ENCODE measurements around the gene IMPA2.
A peak's percentile ranks its signal among the peaks of the same experiment; 100 is the strongest.

The IMPA2 gene

DNA sequence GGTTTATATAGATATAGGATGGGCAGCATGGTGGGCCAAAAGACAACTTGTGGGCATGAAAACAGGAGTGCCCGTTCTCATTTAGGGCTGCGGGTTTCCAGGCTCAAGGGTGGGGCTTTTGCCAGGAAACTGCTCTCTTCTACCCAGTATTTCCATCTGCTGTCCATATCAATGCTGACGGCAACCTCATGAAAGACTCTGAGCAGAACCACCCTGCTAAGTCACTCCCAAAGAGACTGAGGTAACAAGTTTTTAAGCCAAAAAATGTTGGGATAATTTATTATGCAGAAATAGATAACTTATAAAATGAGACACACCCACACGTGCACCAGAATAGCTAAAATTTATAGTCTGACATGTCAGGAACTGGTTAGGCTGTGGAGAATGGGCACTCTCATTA lies 37.1 kb upstream of the IMPA2 start:
- no peak for DNase-seq (ENCODE audit: low read depth)
- TF ChIP-seq MYC (IDR thresholded peaks at IDR 0.05; ENCODE audit: low read depth, low read length), result no peak
- TF ChIP-seq, protein P1, sequence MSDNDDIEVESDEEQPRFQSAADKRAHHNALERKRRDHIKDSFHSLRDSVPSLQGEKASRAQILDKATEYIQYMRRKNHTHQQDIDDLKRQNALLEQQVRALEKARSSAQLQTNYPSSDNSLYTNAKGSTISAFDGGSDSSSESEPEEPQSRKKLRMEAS (IDR thresholded peaks at IDR 0.05; ENCODE audit: low read depth, low read length), result no peak
- no peak for TF ChIP-seq POLR2A (IDR thresholded peaks at IDR 0.05; ENCODE audit: extremely low read depth, insufficient read length)
- TF ChIP-seq, protein P2, sequence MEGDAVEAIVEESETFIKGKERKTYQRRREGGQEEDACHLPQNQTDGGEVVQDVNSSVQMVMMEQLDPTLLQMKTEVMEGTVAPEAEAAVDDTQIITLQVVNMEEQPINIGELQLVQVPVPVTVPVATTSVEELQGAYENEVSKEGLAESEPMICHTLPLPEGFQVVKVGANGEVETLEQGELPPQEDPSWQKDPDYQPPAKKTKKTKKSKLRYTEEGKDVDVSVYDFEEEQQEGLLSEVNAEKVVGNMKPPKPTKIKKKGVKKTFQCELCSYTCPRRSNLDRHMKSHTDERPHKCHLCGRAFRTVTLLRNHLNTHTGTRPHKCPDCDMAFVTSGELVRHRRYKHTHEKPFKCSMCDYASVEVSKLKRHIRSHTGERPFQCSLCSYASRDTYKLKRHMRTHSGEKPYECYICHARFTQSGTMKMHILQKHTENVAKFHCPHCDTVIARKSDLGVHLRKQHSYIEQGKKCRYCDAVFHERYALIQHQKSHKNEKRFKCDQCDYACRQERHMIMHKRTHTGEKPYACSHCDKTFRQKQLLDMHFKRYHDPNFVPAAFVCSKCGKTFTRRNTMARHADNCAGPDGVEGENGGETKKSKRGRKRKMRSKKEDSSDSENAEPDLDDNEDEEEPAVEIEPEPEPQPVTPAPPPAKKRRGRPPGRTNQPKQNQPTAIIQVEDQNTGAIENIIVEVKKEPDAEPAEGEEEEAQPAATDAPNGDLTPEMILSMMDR (IDR thresholded peaks at IDR 0.05; ENCODE audit: low read depth, low read length), result no peak
- no peak overlapping the region for H3K4me3 ChIP-seq (ENCODE audit: low read depth, low read length)

DNA sequence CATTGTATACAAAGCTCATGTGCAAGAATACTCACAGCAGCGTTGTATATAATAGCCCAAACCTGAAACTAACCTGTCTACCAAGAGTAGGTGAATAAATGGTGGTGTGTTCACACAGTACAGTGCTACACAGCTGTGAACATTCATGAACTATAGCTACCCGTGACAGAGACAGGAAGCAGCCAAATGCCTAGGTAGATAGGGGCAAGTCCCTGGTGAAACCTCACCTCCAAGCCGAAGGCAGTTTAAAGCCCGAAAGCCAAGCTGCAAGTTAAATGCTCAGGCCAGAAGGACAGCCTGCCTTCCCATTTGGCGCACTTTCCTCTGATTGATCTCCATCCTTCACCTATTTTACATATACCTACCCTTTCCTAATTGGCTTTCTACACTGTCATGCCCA lies 36.5 kb upstream of the IMPA2 start:
- no peak overlapping the region for H3K4me3 ChIP-seq (ENCODE audit: low read depth, low read length)
- TF ChIP-seq POLR2A (IDR thresholded peaks at IDR 0.05; ENCODE audit: extremely low read depth, insufficient read length), result no peak
- DNase-seq (ENCODE audit: low read depth), result no peak

DNA sequence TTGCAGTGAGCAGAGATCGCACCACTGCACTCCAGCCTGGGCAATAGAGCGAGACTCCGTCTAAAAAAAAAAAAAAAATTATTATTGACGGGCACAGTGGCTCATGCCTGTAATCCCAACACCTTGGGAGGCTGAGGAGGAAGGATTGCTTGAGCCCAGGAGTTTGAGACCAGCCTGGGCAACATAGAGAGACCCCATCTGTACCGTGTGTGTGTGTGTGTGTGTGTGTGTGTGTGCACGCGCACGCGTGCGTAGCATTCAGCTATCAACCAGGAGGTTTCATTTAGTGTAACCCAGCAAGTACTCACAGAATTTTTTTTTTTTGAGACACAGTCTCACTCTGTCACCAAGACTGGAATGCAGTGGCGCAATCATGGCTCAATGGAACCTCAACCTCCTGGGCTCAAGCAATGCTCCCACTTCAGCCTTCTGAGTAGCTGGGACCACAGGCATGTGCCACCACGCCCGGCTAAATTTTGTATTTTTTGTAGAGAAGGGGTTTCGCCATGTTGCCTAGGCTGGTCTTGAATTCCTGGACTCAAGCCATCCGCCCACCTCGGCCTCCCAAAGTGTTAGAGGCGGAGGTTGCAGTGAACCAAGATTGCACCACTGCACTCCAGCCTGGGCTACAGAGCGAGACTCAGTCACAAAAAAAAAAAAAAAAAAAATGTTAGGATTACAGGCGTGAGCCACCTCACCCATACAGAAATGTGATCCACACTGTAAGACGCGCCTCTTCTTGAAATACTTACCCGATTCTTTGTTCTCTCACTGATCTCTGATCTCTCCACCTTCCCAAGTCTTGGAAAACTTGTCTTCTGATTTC lies 35.3 kb upstream of the IMPA2 start:
- peak; percentile 73 for DNase-seq (ENCODE audit: low read depth)
- peak overlapping the region; percentile 47 for H3K4me3 ChIP-seq (ENCODE audit: low read depth, low read length)

DNA sequence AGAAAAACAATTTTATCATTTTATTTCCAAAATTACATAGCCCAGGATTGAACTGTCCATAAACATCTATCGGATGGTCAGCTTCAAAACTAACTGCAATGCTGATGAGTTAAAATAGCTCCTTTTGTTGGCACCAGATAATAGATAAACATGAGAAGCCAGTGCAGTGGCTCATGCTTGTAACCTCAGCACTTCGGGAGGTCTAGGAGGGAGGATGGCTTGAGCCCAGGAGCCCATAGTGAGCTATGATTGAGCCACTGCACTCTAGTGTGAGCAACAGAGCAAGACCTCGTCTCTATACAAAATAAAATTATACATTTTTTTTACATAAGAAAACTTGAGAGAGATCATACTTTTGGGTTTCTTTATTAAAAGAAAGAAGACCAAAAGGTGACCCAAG lies 34.6 kb upstream of the IMPA2 start:
- DNase-seq (ENCODE audit: low read depth), result peak; percentile 78
- peak overlapping the region; percentile 47 for H3K4me3 ChIP-seq (ENCODE audit: low read depth, low read length)
- TF ChIP-seq POLR2A (IDR thresholded peaks at IDR 0.05; ENCODE audit: extremely low read depth, insufficient read length), result no peak
- TF ChIP-seq, protein P1 (IDR thresholded peaks at IDR 0.05; ENCODE audit: low read depth, low read length), result no peak

DNA sequence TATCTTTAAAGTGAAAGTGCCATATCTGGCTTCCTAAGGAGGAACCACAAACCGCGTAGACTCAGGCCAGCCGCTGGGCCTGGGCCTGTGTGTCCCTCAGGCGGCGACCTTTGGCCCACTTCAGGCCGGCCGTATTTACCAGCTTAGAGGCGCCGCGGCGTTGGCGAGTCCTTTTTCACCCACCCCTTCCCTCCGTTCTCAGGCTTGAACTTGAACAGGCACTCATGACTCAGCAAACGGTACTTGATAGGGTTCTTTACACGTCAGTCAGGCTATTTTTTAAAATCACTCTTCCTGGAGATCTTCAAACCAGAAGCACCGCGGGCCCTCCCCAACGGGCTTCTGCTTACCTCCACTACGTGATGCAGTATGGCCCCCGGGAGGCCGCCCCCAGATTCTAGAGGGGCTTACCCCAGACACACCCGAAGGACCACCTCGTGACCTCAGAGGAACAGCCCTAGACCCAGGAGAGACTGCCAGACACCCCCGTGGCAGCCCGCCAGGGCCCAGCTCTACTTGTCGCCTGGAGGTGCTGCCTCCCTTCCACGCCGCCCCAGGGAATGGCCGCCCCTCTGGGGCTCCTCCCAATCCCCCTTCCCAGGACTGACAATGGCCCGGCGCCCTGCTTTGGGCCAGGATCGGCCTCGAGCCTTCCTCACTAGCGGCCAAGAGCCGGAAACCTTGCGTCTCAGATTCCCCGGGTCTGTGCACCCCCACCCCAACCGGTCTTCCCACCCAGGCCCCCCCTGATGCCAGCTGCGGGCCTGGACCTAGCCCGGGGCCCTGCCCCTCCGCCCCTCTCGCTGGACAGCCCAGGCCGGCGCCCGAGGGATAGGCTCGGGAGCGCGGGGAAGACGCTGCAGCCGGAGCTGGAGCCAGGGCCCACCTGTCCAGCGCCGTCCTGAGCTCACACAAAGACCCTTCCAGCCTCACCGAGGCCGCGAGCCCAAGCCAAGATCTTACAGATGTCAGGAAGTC lies 33.8 kb upstream of the IMPA2 start:
- peak; percentile 97 for DNase-seq (ENCODE audit: low read depth)
- H3K4me3 ChIP-seq (ENCODE audit: low read depth, low read length), result peak overlapping the region; percentile 47
- TF ChIP-seq MYC (IDR thresholded peaks at IDR 0.05; ENCODE audit: low read depth, low read length) (peak; percentile 42), POLR2A (IDR thresholded peaks at IDR 0.05; ENCODE audit: extremely low read depth, insufficient read length) (peak; percentile 47)
- TF ChIP-seq, protein P1 (IDR thresholded peaks at IDR 0.05; ENCODE audit: low read depth, low read length), result no peak; the same call in 1 of the 2 replicates
- TF ChIP-seq, protein P2 (IDR thresholded peaks at IDR 0.05; ENCODE audit: low read depth, low read length), result no peak

DNA sequence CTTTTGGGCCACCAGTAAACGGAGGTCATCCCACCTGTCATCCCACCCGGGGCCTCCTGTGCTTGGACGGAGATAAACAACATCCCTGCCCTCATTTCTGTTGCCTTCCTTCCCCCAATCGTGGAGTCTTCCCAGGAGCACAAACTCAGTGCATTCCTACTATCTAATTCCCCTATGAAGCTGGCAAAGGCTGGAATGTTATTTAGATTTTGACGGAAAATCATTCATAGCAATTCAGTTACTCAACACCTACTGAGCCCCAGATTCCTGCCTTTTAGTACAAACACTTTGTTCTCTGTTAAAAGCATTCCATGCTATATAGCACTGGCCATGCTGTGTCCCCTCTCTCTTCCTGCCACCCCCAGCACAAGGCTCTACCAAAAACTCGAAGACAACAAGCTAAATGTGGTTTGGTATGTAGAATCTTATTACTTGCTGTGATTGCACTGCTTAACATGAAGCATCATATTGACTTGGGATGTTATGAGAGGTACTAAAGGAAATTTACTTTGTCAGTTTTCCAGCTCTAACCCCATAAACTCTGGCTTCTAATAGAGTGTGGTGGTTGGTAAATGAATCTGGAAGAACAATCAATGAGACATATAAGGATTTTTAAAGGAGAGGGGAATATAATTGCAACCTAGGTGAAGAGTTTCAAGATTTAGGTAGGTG lies 32.3 kb upstream of the IMPA2 start:
- H3K4me3 ChIP-seq (ENCODE audit: low read depth, low read length), result no peak overlapping the region
- TF ChIP-seq MYC (IDR thresholded peaks at IDR 0.05; ENCODE audit: low read depth, low read length), result no peak
- no peak for TF ChIP-seq POLR2A (IDR thresholded peaks at IDR 0.05; ENCODE audit: extremely low read depth, insufficient read length)
- TF ChIP-seq, protein P1 (IDR thresholded peaks at IDR 0.05; ENCODE audit: low read depth, low read length), result no peak
- TF ChIP-seq, protein P2 (IDR thresholded peaks at IDR 0.05; ENCODE audit: low read depth, low read length), result no peak
- DNase-seq (ENCODE audit: low read depth), result no peak

DNA sequence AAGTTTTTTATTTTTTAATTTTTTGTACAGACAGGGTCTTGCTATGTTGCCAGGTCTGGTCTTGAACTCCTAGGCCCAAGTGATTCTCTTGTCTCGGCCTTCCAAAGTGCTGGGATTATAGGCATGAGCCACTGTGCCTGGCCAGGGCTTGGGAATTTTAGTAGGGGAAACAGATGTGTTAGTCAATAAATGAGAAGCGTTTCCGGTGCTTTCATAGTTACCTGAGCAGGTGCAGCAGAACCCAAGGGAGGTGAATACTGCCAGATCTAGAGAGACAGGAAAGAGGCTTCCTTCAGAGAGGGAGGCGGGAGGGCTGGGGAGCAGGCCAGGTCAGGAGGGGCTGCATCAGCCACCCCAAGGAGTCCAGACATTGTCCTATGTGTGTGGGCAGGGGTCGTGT lies 30.5 kb upstream of the IMPA2 start:
- no peak for TF ChIP-seq MYC (IDR thresholded peaks at IDR 0.05; ENCODE audit: low read depth, low read length)
- TF ChIP-seq, protein P1 (IDR thresholded peaks at IDR 0.05; ENCODE audit: low read depth, low read length), result no peak
- TF ChIP-seq, protein P2 (IDR thresholded peaks at IDR 0.05; ENCODE audit: low read depth, low read length), result no peak
- TF ChIP-seq POLR2A (IDR thresholded peaks at IDR 0.05; ENCODE audit: extremely low read depth, insufficient read length), result no peak
- no peak for DNase-seq (ENCODE audit: low read depth)
- H3K4me3 ChIP-seq (ENCODE audit: low read depth, low read length), result no peak overlapping the region
